Small intestine (tissue), 7 donors: ENCODE results near the gene POLR3C. TPM values are rescaled to one million over a fixed set of nuclear protein-coding genes. Genes with fewer than 3 reads are reported as not detected.

Experiments
- DNase-seq, 2 donors: peaks; one replicate each; pipeline versions ENCODE4 v3.0.0 to v3.0.0-alpha.2; 2013
- FAIRE-seq: peaks from 2 replicates; lab custom pipeline; 2012; peaks lifted over from hg19 to GRCh38; lab: Jason Lieb, UNC
- H3K27ac ChIP-seq, 3 donors: one replicate each; pipeline ENCODE4 v1.5.1; 2013; ENCODE audit warnings: low read length in 2 of 3, mild to moderate bottlenecking in 2 of 3, control low read depth in 1 of 3, inconsistent platforms in 1 of 3, low read depth in 1 of 3, moderate library complexity in 1 of 3
- H3K27me3 ChIP-seq, 3 donors: one replicate each; pipeline ENCODE4 v1.6.1; 2013; ENCODE audit warnings: low read length in 3 of 3, inconsistent platforms in 1 of 3; ENCODE audit not compliant: control insufficient read depth in 3 of 3, insufficient read depth in 3 of 3
- H3K36me3 ChIP-seq, 3 donors: one replicate each; pipeline ENCODE4 v1.6.1; 2013; ENCODE audit warnings: low read length in 3 of 3, inconsistent platforms in 1 of 3, low read depth in 1 of 3, mild to moderate bottlenecking in 1 of 3, moderate library complexity in 1 of 3; ENCODE audit not compliant: control insufficient read depth in 3 of 3, insufficient read depth in 2 of 3
- H3K4me1 ChIP-seq, 3 donors: one replicate each; pipeline ENCODE4 v1.6.1; 2013; ENCODE audit warnings: low read length in 2 of 3, inconsistent platforms in 1 of 3, low read depth in 1 of 3, mild to moderate bottlenecking in 1 of 3, moderate library complexity in 1 of 3; ENCODE audit not compliant: control insufficient read depth in 3 of 3, insufficient read depth in 2 of 3
- H3K4me3 ChIP-seq, 3 donors: one replicate each; pipeline ENCODE4 v1.5.1; 2013; ENCODE audit warnings: low read length in 3 of 3, control low read depth in 1 of 3, inconsistent platforms in 1 of 3, low read depth in 1 of 3, mild to moderate bottlenecking in 1 of 3, moderate library complexity in 1 of 3
- H3K9me3 ChIP-seq, 2 donors: one replicate each; pipeline ENCODE4 v1.6.1; 2013; ENCODE audit warnings: low read depth in 1 of 2, low read length in 1 of 2; ENCODE audit not compliant: control insufficient read depth in 2 of 2, insufficient read depth in 1 of 2
- WGBS, 3 donors: extraction: QIAGEN DNeasy Blood & Tissue Kit; methylation state at CpG; one replicate each; pipeline ENCODE4 v1.1.7; 2013; 5-methylcytosine and 5-hydroxymethylcytosine counted together
- polyA plus RNA-seq, 4 donors: library from polyadenylated mRNA; stranded (reverse) in 3 of 4; unstranded in 1 of 4; fragments of 200-250 nt in 3 of 4; fragments of 120-200 nt in 1 of 4; gene quantifications; one replicate each; pipeline versions ENCODE4 v1.2.1 to v1.2.3, GENCODE V29; 2013
- donor health status: healthy with polysubstance abuse.
- donor health status: control.
- donor health status: control.
- donor health status: Bipolar disorder and iron deficiency.
- donor health status: healthy.

Gene POLR3C
- polyA plus RNA-seq, 4 donors = 11.6 to 25.2 (median 17.3) TPM

DNA sequence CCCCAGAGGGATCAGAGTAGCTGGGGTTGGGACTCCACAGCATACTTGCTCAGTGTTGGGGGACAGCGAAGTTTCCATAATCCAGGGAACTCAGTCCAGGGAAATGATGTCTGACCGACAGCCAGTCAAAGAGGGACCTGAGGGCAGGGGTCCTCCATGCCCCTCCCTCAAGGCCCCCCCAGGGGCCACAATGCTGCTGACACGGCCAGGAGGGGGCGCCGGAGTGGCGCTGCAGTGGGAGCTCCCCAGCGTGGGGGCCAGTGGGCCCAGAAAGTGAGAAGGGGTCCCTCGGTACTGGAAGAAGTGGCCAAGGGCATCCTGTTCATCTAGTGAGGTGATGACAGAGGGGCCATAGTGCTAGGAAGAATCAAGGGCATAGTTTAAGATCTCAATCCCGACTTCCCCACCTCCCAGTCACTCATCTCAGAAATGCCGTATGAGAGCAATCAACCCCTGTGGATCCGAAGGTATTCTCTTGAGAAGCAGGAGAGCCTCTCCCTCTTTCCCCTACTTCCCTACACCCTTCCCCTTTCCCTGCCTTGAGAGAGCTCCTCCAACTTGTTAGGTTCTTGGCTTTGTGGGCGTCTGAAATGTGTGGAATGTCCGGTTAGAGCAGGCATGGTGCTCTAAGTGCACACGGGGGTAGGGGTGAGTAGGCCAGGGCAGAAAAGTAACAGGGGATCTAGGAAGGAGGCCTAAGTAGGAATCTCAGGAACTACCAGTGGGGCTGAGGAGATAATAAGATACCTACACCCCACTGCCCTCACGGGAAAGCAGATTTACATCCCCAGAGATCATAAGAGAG, 25.6 kb downstream of the POLR3C start:
- FAIRE-seq = no peak
- no peaks in the 10 kb centered on the region for H3K27me3 ChIP-seq
- no peak for DNase-seq
- H3K4me1 ChIP-seq = peaks cover 0 to 5% (median 0%) of the 10 kb centered on the region in 3 donors
- no peak overlapping the region for H3K4me3 ChIP-seq
- peaks cover 0 to 47% (median 14%) of the 10 kb centered on the region in 3 donors for H3K36me3 ChIP-seq
- peak overlapping the region in 1 of 3 donors; percentile 13 for H3K27ac ChIP-seq
- 79 to 88% (median 82%) methylated on average over 15 of the region's 15 CpGs for WGBS, 3 donors
- no peaks in the 10 kb centered on the region for H3K9me3 ChIP-seq

DNA sequence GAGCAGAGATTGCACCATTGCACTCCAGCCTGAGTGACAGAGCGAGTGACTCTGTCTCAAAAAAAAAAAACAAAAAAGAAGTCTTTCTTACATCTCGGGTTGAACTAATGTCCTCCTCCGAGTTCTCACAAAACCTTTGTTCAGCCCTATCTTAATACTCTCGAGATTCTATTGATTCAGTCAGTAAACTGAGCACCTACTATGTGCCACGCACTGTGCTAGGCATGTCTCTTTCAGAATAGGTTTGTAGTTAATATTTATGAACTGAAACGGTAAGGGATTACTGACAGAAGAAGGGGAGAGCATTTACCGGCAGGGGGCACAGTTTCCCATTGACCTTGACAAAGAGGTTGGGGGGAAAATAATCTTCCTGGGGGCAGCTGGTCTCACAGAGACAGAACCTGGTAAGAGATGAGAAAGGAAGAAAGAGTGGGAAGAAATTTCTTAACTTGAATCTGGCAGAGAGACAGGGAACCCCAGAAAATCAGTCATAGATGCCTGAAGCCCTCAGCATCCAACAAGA, 31.5 kb downstream of the POLR3C start:
- no peak for FAIRE-seq
- Histone ChIP-seq H3K36me3 (peaks cover 0 to 48% (median 10%) of the 10 kb centered on the region in 3 donors), H3K27ac (no peak overlapping the region), H3K4me3 (no peak overlapping the region), H3K4me1 (peaks cover 2 to 9% (median 6%) of the 10 kb centered on the region in 3 donors), H3K9me3 (no peaks in the 10 kb centered on the region), H3K27me3 (no peaks in the 10 kb centered on the region)
- WGBS, 3 donors = 73 to 88% (median 75%) methylated on average over 7 of the region's 7 CpGs
- no peak for DNase-seq

DNA sequence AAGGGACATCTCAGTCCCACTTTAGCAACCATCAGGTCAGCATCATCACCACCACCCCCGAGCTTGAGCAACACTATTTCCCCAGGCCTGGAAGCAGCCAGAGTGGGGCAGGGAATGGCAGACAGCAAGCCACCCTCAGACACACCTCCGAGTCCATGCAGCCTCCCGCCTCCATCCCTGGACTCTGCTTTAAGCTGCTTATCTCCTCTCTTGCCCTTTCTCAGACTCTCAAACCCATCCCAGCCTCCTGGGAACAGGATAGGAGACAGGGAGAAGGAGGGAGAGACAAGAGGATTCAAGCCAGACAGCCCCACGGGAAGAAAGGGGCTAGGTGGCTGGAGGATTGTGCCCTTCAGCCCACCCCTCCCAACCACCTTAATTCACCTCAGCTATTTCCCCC, 33.2 kb downstream of the POLR3C start:
- no peak for FAIRE-seq
- WGBS, 3 donors = 69 to 93% (median 82%) methylated on average over 4 of the region's 4 CpGs

DNA sequence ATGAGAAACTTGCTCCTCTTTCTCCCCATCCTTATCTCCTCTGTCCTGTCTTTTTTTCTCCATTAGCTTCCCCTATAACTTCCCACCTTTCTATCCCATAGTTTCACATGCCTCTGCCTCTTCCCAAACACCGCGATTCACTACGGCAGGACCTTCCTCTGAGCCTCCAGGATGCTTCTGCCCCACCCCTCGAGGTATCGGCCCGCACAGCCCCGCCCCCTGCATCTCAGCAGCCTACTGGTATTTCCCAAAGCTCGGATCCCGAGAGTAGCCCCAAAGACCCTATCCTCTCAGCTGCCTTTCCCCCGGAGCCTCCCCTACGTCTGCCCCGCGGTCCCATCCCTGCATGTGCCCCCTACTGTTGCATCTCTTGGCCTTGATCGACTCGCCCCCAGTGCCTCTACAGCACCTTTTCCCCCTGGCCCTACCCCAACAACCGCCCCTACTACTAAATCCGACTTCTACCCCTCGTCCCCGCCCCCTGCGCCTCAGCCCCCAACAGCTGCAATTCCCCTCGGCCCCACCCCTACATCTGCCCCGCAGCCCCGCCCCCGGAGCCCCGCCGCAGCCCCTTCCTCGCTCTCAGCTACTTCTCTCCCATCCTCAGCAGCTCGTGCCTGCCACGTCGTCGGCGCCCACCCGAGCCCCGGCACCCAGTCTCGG, 34.4 kb downstream of the POLR3C start:
- DNase-seq (peak; percentile 45 to 55), FAIRE-seq (no peak)
- WGBS, 3 donors = 1% methylated on average over 35 of the region's 35 CpGs
- peak overlapping the region; percentile 54 to 89 (median 89) for H3K27ac ChIP-seq
- H3K27me3 ChIP-seq = no peaks in the 10 kb centered on the region
- peaks cover 0 to 32% (median 5%) of the 10 kb centered on the region in 3 donors for H3K36me3 ChIP-seq
- peaks cover 2 to 9% (median 6%) of the 10 kb centered on the region in 3 donors for H3K4me1 ChIP-seq
- H3K9me3 ChIP-seq = no peaks in the 10 kb centered on the region
- H3K4me3 ChIP-seq = peak overlapping the region; percentile 84

More for the DNA sequence above, 33.2 kb downstream of the POLR3C start:
- DNase-seq = no peak
- Histone ChIP-seq H3K27ac (no peak overlapping the region), H3K27me3 (no peaks in the 10 kb centered on the region), H3K4me3 (no peak overlapping the region), H3K9me3 (no peaks in the 10 kb centered on the region), H3K4me1 (peaks cover 2 to 9% (median 6%) of the 10 kb centered on the region in 3 donors), H3K36me3 (peaks cover 0 to 34% (median 6%) of the 10 kb centered on the region in 3 donors)

DNA sequence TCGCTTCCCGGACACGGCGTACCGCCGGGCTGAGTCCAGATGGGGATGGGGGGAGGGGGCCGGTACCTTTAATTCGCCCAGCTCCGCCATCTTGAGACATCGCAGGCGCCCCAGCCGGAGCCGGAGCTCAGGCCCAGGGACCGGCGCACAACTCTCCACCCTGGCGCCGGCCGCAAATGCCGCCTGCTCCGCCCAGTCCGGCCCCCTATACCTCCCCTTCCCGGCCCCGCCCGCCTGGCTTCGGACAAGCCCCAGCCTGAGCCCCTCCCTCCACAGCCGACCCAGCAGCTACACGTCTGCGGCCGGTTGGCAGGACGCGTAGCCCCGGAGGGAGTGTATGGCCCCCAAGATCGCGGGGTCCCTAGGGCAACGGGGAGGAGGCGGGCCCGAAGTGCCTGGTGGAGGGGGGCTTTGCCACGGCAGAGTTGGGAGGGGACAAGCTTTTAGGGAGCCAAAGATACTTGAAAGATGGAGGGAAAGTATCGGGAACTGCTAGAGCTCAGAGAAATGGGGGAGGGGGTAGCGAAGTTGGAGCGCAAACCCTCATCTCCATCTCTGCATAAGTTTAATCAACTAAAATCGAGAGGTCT, 35.0 kb downstream of the POLR3C start, which contains the start of gene PIAS3:
Gene PIAS3 (minus strand): TSS at position 181 of the 590 bp plus-strand sequence. CDS start 91 bp downstream, at position 90.
- Histone ChIP-seq H3K27me3 (no peaks in the 10 kb centered on the region), H3K36me3 (peaks cover 0 to 26% (median under 1%) of the 10 kb centered on the region in 3 donors), H3K4me1 (peaks cover 2 to 9% (median 6%) of the 10 kb centered on the region in 3 donors), H3K4me3 (peak within 1 kb of the TSS; percentile 84), H3K27ac (peak within 1 kb of the TSS; percentile 54 to 89 (median 89)), H3K9me3 (no peaks in the 10 kb centered on the region)
- 0 to 1% (median 0%) methylated on average over 37 to 42 of the region's 42 CpGs for WGBS, 3 donors
- DNase-seq = peak; percentile 91 to 95
- no peak for FAIRE-seq

DNA sequence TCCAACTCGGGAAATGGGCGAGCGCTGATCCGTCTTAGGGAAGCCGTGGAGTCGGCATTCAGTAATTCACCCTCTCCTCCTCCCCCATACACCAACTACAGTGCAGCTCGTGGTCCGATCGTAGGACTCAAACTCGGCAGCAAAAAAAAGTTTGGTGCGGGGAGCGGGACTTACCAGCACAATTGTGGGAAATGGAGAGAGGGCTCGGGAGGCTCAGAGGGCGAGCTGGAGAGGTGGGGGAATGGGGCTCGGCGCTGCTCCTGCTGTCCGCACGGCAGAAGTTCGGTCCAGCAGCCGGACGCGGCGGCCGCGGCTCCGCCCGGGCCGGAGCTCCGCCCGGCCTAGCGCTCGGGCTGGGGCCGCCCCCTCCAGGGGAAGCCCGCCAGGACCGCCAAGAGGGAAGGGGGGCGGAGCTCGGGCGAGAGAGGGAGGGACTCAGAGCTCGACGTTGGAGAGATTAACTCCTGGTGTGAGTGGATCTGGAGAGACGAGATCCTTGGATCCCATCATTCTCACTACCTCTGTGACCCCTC, 35.6 kb downstream of the POLR3C start:
- H3K36me3 ChIP-seq = peaks cover 0 to 22% (median 0%) of the 10 kb centered on the region in 3 donors

DNA sequence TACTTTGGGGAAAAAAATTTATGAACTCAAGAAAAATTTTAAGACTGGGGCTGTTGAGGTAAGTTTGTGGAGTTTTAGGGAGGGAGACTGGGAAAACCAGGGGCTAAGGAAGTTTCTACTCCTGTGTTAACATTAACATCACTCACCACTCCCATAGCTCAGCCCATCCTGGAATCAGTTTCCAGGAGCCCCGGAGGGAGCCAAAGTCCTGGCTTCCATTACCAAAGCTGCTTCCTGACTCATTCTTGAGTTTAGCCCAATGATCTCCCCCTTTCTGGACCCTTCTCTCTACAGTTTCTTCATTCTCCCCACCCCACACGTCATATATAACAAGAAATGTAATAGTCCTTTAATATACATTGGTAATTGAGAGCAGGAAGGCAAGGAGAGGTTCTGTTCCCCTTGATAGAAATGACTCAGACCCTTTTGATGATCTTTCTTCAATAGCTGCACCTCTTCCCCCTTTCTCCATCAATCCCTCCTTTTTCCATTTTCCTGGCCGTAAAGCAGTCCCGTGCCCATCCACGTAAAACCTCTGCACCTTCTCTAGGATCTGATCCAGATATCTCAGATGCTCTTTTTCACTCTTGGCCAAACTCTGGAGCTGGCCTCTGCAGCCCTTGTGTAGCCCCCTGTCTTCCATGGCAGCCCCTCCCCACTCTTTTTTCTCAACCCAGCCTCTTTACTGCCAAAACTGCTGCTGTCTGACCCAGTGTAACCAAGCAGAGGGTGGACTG, 39.5 kb downstream of the POLR3C start:
- no peaks in the 10 kb centered on the region for H3K9me3 ChIP-seq
- WGBS, 3 donors = 75 to 80% (median 77%) methylated on average over 5 of the region's 5 CpGs
- FAIRE-seq (no peak), DNase-seq (no peak)
- no peaks in the 10 kb centered on the region for H3K36me3 ChIP-seq
- H3K27ac ChIP-seq = no peak overlapping the region
- peaks cover 0 to 5% (median 3%) of the 10 kb centered on the region in 3 donors for H3K4me1 ChIP-seq
- no peak overlapping the region for H3K4me3 ChIP-seq
- H3K27me3 ChIP-seq = peaks cover 0 to 10% (median 0%) of the 10 kb centered on the region in 3 donors

More for the DNA sequence above, 35.6 kb downstream of the POLR3C start:
- peak overlapping the region; percentile 84 for H3K4me3 ChIP-seq
- FAIRE-seq (no peak), DNase-seq (peak; percentile 83 to 92)
- 0 to 1% (median 0%) methylated on average over 28 to 41 of the region's 41 CpGs for WGBS, 3 donors
- H3K27me3 ChIP-seq = no peaks in the 10 kb centered on the region
- no peaks in the 10 kb centered on the region for H3K9me3 ChIP-seq
- peak overlapping the region in 2 of 3 donors; percentile 86 to 89 for H3K27ac ChIP-seq
- H3K4me1 ChIP-seq = peaks cover 2 to 9% (median 6%) of the 10 kb centered on the region in 3 donors
